GM12878 (cell line): Measurements from ENCODE around the gene TCAF1. TPM values are rescaled to one million over a fixed set of nuclear protein-coding genes. Genes with fewer than 3 reads are reported as not detected.

Experiments
- ATAC-seq: fragments of 200-7000 bp; cut with Tn5 transposase; 3 replicates; pipeline ENCODE4 v1.9.1; 2020; ENCODE audit warnings: mild to moderate bottlenecking, moderate library complexity
- BruUV-seq: library from RNA; stranded (reverse); fragments of 400-500 nt; replicated peaks from 2 replicates; lab custom pipeline; 2021; lab: Mats Ljungman, UMichigan
- CTCF ChIA-PET: fragments of 300-600 bp; sonication (Branson Sonifier 250); formaldehyde crosslinking; extraction: SDS; loops from one replicate; lab custom pipeline; 2021; ENCODE audit warnings: inconsistent platforms; lab: Yijun Ruan, JAX
- POLR2A ChIA-PET: fragments of 350-600 bp; formaldehyde crosslinking; extraction: SDS; loops from one replicate; lab custom pipeline; 2021; ENCODE audit warnings: inconsistent platforms; lab: Charles Lee
- RAD21 ChIA-PET: fragments of 300-600 bp; sonication (Branson Sonifier 250); formaldehyde crosslinking; loops from one replicate; lab custom pipeline; 2023; ENCODE audit warnings: antibody characterized with exemption; ENCODE audit not compliant: unreplicated experiment; lab: Charles Lee
- SMC1A ChIA-PET: fragments of 300-600 bp; sonication (Branson Sonifier 250); formaldehyde crosslinking; loops from one replicate; lab custom pipeline; 2023; ENCODE audit not compliant: unreplicated experiment, uncharacterized antibody; lab: Charles Lee
- DNase-seq: peaks from one replicate; pipeline ENCODE4 v3.0.0-alpha.2; 2011; ENCODE audit warnings: low read depth, low spot score
- FAIRE-seq: peaks from 3 replicates; lab custom pipeline; 2011; peaks lifted over from hg19 to GRCh38; lab: Jason Lieb, UNC
- H2AFZ ChIP-seq: 2 replicates; pipeline ENCODE4 v1.6.0; 2011; ENCODE audit warnings: low read depth, low read length, control low read depth; ENCODE audit not compliant: control insufficient read depth
- H3K27ac ChIP-seq: 2 replicates; pipeline ENCODE4 v1.5.1; 2011; ENCODE audit warnings: control low read depth; ENCODE audit not compliant: control insufficient read depth, insufficient read depth
- H3K27me3 ChIP-seq, 2 experiments: replicated peaks in 1 of 2; 2 replicates each; pipeline versions ENCODE4 v1.6.0 to v1.6.1; 2011; ENCODE audit warnings: low read length in 1 of 2; ENCODE audit not compliant: control insufficient read depth in 2 of 2, insufficient read depth in 2 of 2
- H3K36me3 ChIP-seq, 2 experiments: 2 replicates each; pipeline ENCODE4 v1.5.1; 2011; ENCODE audit warnings: low read length in 1 of 2; ENCODE audit not compliant: control insufficient read depth in 2 of 2, insufficient read depth in 2 of 2
- H3K4me1 ChIP-seq: 2 replicates; pipeline ENCODE4 v1.6.1; 2011; ENCODE audit warnings: mild to moderate bottlenecking, low read length, moderate library complexity, mixed read lengths; ENCODE audit not compliant: control insufficient read depth, insufficient read depth
- H3K4me2 ChIP-seq: 2 replicates; pipeline ENCODE4 v1.6.0; 2011; ENCODE audit warnings: control low read depth; ENCODE audit not compliant: control insufficient read depth, insufficient read depth
- H3K4me3 ChIP-seq: fragments of 200-600 bp; sonication (generic); 2 replicates; pipeline ENCODE4 v1.5.1; 2016
- H3K79me2 ChIP-seq: 2 replicates; pipeline ENCODE4 v1.6.0; 2011; ENCODE audit warnings: low read length; ENCODE audit not compliant: control insufficient read depth, insufficient read depth
- H3K9ac ChIP-seq: 2 replicates; pipeline ENCODE4 v1.8.0; 2011; ENCODE audit warnings: low read length, control low read depth, mixed read lengths; ENCODE audit not compliant: control insufficient read depth, insufficient read depth
- H3K9me3 ChIP-seq: replicated peaks from 3 replicates; pipeline ENCODE4 v1.5.1; 2011; ENCODE audit warnings: mild to moderate bottlenecking, low read length; ENCODE audit not compliant: control insufficient read depth, insufficient read depth
- H4K20me1 ChIP-seq: 2 replicates; pipeline ENCODE4 v1.6.0; 2011; ENCODE audit not compliant: control insufficient read depth, insufficient read depth
- ATF3 ChIP-seq: IDR thresholded peaks from 2 replicates; pipeline ENCODE4 v1.6.1; 2011; ENCODE audit warnings: low read depth, mild to moderate bottlenecking, low read length, moderate library complexity, borderline replicate concordance; ENCODE audit errors: extremely low read depth
- ATF7 ChIP-seq: fragments of 450-650 bp; IDR thresholded peaks from 2 replicates; pipeline ENCODE4 v1.6.1; 2016; ENCODE audit warnings: low read depth, mild to moderate bottlenecking
- BMI1 ChIP-seq: fragments of 450-650 bp; IDR thresholded peaks from 2 replicates; pipeline ENCODE4 v1.6.1; 2016; ENCODE audit warnings: mild to moderate bottlenecking, moderate library complexity, borderline replicate concordance
- E2F8 ChIP-seq: fragments of 450-650 bp; IDR thresholded peaks from 2 replicates; pipeline ENCODE4 v1.6.1; 2018; ENCODE audit warnings: mild to moderate bottlenecking, low read depth, moderate library complexity; ENCODE audit not compliant: partially characterized antibody
- FOS ChIP-seq: IDR thresholded peaks from 3 replicates; pipeline ENCODE4 v1.6.1; 2011; ENCODE audit warnings: borderline replicate concordance; ENCODE audit not compliant: insufficient read length; ENCODE audit errors: extremely low read depth
- FOXK2 ChIP-seq: fragments of 450-650 bp; IDR thresholded peaks from 2 replicates; pipeline ENCODE4 v1.6.1; 2017; ENCODE audit warnings: mild to moderate bottlenecking, moderate library complexity
- MTA2 ChIP-seq: fragments of 450-650 bp; IDR thresholded peaks from 2 replicates; pipeline ENCODE4 v1.6.1; 2016; ENCODE audit warnings: low read depth, mild to moderate bottlenecking, moderate library complexity
- NFIC ChIP-seq: IDR thresholded peaks from 2 replicates; pipeline ENCODE4 v1.6.1; 2012; ENCODE audit warnings: low read depth, mild to moderate bottlenecking, inconsistent platforms, low read length, moderate library complexity
- SIN3A ChIP-seq: IDR thresholded peaks from 2 replicates; pipeline ENCODE4 v1.6.1; 2012; ENCODE audit warnings: low read depth, low read length, improper control_type of control experiment
- SMARCA5 ChIP-seq: fragments of 450-650 bp; IDR thresholded peaks from 2 replicates; pipeline ENCODE4 v1.6.1; 2017; ENCODE audit warnings: mild to moderate bottlenecking
- SREBF1 ChIP-seq: IDR thresholded peaks from 2 replicates; pipeline ENCODE4 v1.6.1; 2012; ENCODE audit warnings: mild to moderate bottlenecking, low read length
- ZSCAN29 ChIP-seq: fragments of 450-650 bp; IDR thresholded peaks from 2 replicates; pipeline ENCODE4 v1.6.1; 2017; ENCODE audit warnings: mild to moderate bottlenecking, moderate library complexity
- in situ Hi-C: fragments of 300-500 bp; cut with MboI; formaldehyde crosslinking; loops from 9 replicates; pipeline ENCODE4 v1.14.3; 2018; ENCODE audit warnings: mixed read lengths
- intact Hi-C: fragments of 100-400 bp; cut with micrococcal nuclease; formaldehyde crosslinking; loops from one replicate; pipeline ENCODE4 v1.14.2; 2022; ENCODE audit not compliant: unreplicated experiment
- polyA plus RNA-seq, 11 experiments: library from polyadenylated mRNA; depleted of rRNA in 4 of 11; unstranded in 6 of 11; stranded (reverse) in 5 of 11; fragments of >200 nt; fragmentation: Nextera tagmentation in 4 of 11; fragmentation: Illumina TruSeq in 1 of 11; extraction: Ambion mirVana in 4 of 11; extraction: Trizol in 1 of 11; gene quantifications; 1 replicate in 1 of 11; 2 replicates in 10 of 11; pipeline versions ENCODE4 v1.2.1 to v1.2.3, GENCODE V29; 2011 to 2016; ENCODE audit warnings: inconsistent platforms in 2 of 11, missing spikeins in 2 of 11, low read depth in 1 of 11
- total RNA-seq, 4 experiments: library from RNA; depleted of rRNA in 3 of 4; stranded (reverse); fragments of >200 nt in 3 of 4; fragmentation: Illumina TruSeq in 1 of 4; extraction: Trizol in 1 of 4; gene quantifications; 2 replicates each; pipeline versions ENCODE4 v1.2.1 to v1.2.3, GENCODE V29; 2013 to 2021

Gene TCAF1
- total and polyA plus RNA-seq, 10 of the 15 experiments (the other 5 are each of a cell fraction or from before 2014, with no cell fraction given), result 2.2 to 16.3 (median 8.0) TPM

- no peak for TF ChIP-seq SREBF1
- no peak for TF ChIP-seq FOS
- TF ChIP-seq BMI1, result no peak
- no peak for TF ChIP-seq SIN3A
- TF ChIP-seq NFIC, result no peak
- no peak for TF ChIP-seq SMARCA5
- no peak for TF ChIP-seq MTA2
- TF ChIP-seq ATF7, result no peak
- no peak for TF ChIP-seq FOXK2
- TF ChIP-seq ZSCAN29, result no peak
- no peak for TF ChIP-seq ATF3
- TF ChIP-seq, all 136 proteins: peak for 0
Measured at GRCh38 chr7:143898810-143899209, 3.2 kb downstream of the TCAF1 start (continued).

GRCh38 chr7:143896667-143897066 lies 5.3 kb downstream of the TCAF1 start:
- H3K27me3 ChIP-seq, result no peaks in the 10 kb centered on the region
- peaks cover 10% of the 10 kb centered on the region for H3K79me2 ChIP-seq
- no peak overlapping the region for H3K9ac ChIP-seq
- no peak overlapping the region for H3K27ac ChIP-seq
- SMC1A ChIA-PET, result interaction anchor here (1.0 kb wide), 1 partner anchor 11 kb away, joined by 4 read pairs; no protein-coding TSS in a partner anchor
- FAIRE-seq, result no peak
- no TSS peak for BruUV-seq
- no peaks in the 10 kb centered on the region; the same call in 2 of the 3 replicates for H3K9me3 ChIP-seq
- H3K36me3 ChIP-seq, result no peaks in the 10 kb centered on the region
- no peak for DNase-seq
- no peaks in the 10 kb centered on the region for H4K20me1 ChIP-seq
- no peak for ATAC-seq
- RAD21 ChIA-PET, result no interaction called here
- no peak overlapping the region for H3K4me2 ChIP-seq
- no peak overlapping the region for H3K4me3 ChIP-seq
- CTCF ChIA-PET, result interaction anchor here (0.9 kb wide), 2 partner anchors 11 to 231 kb away, joined by 3 read pairs; no protein-coding TSS in a partner anchor
- H3K4me1 ChIP-seq, result no peaks in the 10 kb centered on the region
- no peak overlapping the region for H2AFZ ChIP-seq
- in situ Hi-C loops, result no loop called here
- POLR2A ChIA-PET, result interaction anchor here (0.7 kb wide), 1 partner anchor 614 kb away, joined by 3 read pairs; no protein-coding TSS in a partner anchor
- intact Hi-C loops, result no loop called here
- TF ChIP-seq E2F8, result no peak
